ENCODE results near the gene LCLAT1. TPM values are rescaled to one million over a fixed set of nuclear protein-coding genes. Genes with fewer than 3 reads are reported as not detected.

Gene LCLAT1
- total and polyA plus RNA-seq, 4 donors = 2.4 to 14.6 (median 10.7) TPM

- 76% methylated on average over 5 of the region's 5 CpGs for WGBS
- no peaks in the 10 kb centered on the region for H3K36me3 ChIP-seq (ENCODE audit: control insufficient read depth in 4 of 4, insufficient read depth in 3 of 4, low read depth in 1 of 4, low read length in 3 of 4)
- no peak for DNase-seq (ENCODE audit: low spot score)
- TF ChIP-seq GABPA (IDR thresholded peaks at IDR 0.05 in 1 of 2, conservative IDR thresholded peaks at IDR 0.05 in 1 of 2) = no peak
- TF ChIP-seq FOXA2 (IDR thresholded peaks at IDR 0.05) = no peak
- TF ChIP-seq, protein P1, sequence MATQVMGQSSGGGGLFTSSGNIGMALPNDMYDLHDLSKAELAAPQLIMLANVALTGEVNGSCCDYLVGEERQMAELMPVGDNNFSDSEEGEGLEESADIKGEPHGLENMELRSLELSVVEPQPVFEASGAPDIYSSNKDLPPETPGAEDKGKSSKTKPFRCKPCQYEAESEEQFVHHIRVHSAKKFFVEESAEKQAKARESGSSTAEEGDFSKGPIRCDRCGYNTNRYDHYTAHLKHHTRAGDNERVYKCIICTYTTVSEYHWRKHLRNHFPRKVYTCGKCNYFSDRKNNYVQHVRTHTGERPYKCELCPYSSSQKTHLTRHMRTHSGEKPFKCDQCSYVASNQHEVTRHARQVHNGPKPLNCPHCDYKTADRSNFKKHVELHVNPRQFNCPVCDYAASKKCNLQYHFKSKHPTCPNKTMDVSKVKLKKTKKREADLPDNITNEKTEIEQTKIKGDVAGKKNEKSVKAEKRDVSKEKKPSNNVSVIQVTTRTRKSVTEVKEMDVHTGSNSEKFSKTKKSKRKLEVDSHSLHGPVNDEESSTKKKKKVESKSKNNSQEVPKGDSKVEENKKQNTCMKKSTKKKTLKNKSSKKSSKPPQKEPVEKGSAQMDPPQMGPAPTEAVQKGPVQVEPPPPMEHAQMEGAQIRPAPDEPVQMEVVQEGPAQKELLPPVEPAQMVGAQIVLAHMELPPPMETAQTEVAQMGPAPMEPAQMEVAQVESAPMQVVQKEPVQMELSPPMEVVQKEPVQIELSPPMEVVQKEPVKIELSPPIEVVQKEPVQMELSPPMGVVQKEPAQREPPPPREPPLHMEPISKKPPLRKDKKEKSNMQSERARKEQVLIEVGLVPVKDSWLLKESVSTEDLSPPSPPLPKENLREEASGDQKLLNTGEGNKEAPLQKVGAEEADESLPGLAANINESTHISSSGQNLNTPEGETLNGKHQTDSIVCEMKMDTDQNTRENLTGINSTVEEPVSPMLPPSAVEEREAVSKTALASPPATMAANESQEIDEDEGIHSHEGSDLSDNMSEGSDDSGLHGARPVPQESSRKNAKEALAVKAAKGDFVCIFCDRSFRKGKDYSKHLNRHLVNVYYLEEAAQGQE (IDR thresholded peaks at IDR 0.05) = no peak
- no peak for TF ChIP-seq YY1 (IDR thresholded peaks at IDR 0.05)
- TF ChIP-seq RXRA (IDR thresholded peaks at IDR 0.05) = no peak
- TF ChIP-seq HNF4A (conservative IDR thresholded peaks at IDR 0.05) = no peak
- no peak for TF ChIP-seq RAD21 (IDR thresholded peaks at IDR 0.05)
- TF ChIP-seq HNF4G (IDR thresholded peaks at IDR 0.05) = no peak
- TF ChIP-seq JUND (IDR thresholded peaks at IDR 0.05) = no peak
- no peak for TF ChIP-seq TAF1 (conservative IDR thresholded peaks at IDR 0.05)
- H3K4me3 ChIP-seq (ENCODE audit: low read depth in 1 of 3, low read length in 3 of 3) = no peak overlapping the region
- no peaks in the 10 kb centered on the region for H3K9me3 ChIP-seq (ENCODE audit: control insufficient read depth in 4 of 4, low read length in 3 of 4)
- no peaks in the 10 kb centered on the region for H3K4me1 ChIP-seq (ENCODE audit: control insufficient read depth in 4 of 4, insufficient read depth in 4 of 4, low read length in 3 of 4)
- no peaks in the 10 kb centered on the region for H3K27me3 ChIP-seq (ENCODE audit: control insufficient read depth in 4 of 4, insufficient read depth in 4 of 4, low read length in 3 of 4)
- no peak overlapping the region for H3K27ac ChIP-seq (ENCODE audit: low read depth in 1 of 2, low read length in 2 of 2)
- no peak overlapping the region for H3K9ac ChIP-seq (ENCODE audit: low read depth in 1 of 2, low read length in 2 of 2)
Observed at GRCh38 chr2:30655660-30656059, 208.6 kb downstream of the LCLAT1 start.

DNA sequence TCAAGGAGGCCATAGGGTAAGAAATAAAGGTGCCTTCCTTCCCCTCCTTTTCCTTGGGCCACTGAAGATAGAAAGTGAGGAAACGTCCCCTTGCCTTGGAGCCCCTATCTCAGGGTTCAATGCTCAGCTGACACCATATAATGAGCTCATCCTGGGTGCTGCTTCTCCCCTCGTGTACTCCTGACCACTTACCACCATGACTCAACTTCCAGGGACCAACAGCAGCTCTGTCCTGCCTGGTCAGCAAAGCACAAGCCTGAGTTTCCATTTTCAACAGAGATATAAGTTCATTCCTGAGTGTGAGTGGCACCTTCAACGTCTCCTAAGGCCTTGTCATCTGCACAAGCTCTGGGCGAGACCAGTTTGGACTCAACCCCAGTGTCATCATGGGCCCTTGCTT, 209.0 kb downstream of the LCLAT1 start:
- no peak overlapping the region for H3K4me3 ChIP-seq (ENCODE audit: low read depth in 1 of 3, low read length in 3 of 3)
- no peaks in the 10 kb centered on the region for H3K9me3 ChIP-seq (ENCODE audit: control insufficient read depth in 4 of 4, low read length in 3 of 4)
- no peaks in the 10 kb centered on the region for H3K36me3 ChIP-seq (ENCODE audit: control insufficient read depth in 4 of 4, insufficient read depth in 3 of 4, low read depth in 1 of 4, low read length in 3 of 4)
- 63% methylated on average over 4 of the region's 4 CpGs for WGBS
- H3K27ac ChIP-seq (ENCODE audit: low read depth in 1 of 2, low read length in 2 of 2) = no peak overlapping the region
- H3K9ac ChIP-seq (ENCODE audit: low read depth in 1 of 2, low read length in 2 of 2) = no peak overlapping the region
- no peaks in the 10 kb centered on the region for H3K4me1 ChIP-seq (ENCODE audit: control insufficient read depth in 4 of 4, insufficient read depth in 4 of 4, low read length in 3 of 4)
- H3K27me3 ChIP-seq (ENCODE audit: control insufficient read depth in 4 of 4, insufficient read depth in 4 of 4, low read length in 3 of 4) = no peaks in the 10 kb centered on the region
- TF ChIP-seq RAD21 (IDR thresholded peaks at IDR 0.05) (no peak), SP1 (IDR thresholded peaks at IDR 0.05) (no peak), FOXA2 (IDR thresholded peaks at IDR 0.05) (no peak), TAF1 (conservative IDR thresholded peaks at IDR 0.05) (no peak), HNF4G (IDR thresholded peaks at IDR 0.05) (no peak), NR2F2 (IDR thresholded peaks at IDR 0.05) (no peak)
- no peak for DNase-seq (ENCODE audit: low spot score)

- Histone ChIP-seq H3K9me3 (ENCODE audit: control insufficient read depth in 4 of 4, low read length in 3 of 4) (no peaks in the 10 kb centered on the region), H3K4me1 (ENCODE audit: control insufficient read depth in 4 of 4, insufficient read depth in 4 of 4, low read length in 3 of 4) (no peaks in the 10 kb centered on the region), H3K27me3 (ENCODE audit: control insufficient read depth in 4 of 4, insufficient read depth in 4 of 4, low read length in 3 of 4) (no peaks in the 10 kb centered on the region), H3K36me3 (ENCODE audit: control insufficient read depth in 4 of 4, insufficient read depth in 3 of 4, low read depth in 1 of 4, low read length in 3 of 4) (no peaks in the 10 kb centered on the region), H3K27ac (ENCODE audit: low read depth in 1 of 2, low read length in 2 of 2) (no peak overlapping the region), H3K4me3 (ENCODE audit: low read depth in 1 of 3, low read length in 3 of 3) (no peak overlapping the region), H3K9ac (ENCODE audit: low read depth in 1 of 2, low read length in 2 of 2) (no peak overlapping the region)
- TF ChIP-seq, protein P2, sequence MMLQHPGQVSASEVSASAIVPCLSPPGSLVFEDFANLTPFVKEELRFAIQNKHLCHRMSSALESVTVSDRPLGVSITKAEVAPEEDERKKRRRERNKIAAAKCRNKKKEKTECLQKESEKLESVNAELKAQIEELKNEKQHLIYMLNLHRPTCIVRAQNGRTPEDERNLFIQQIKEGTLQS (IDR thresholded peaks at IDR 0.05) = no peak
- TF ChIP-seq NR2F2 (IDR thresholded peaks at IDR 0.05) (no peak), HNF4A (conservative IDR thresholded peaks at IDR 0.05) (no peak), FOXA2 (IDR thresholded peaks at IDR 0.05) (no peak), FOXA1 (IDR thresholded peaks at IDR 0.05) (no peak), YY1 (IDR thresholded peaks at IDR 0.05) (no peak), RXRA (IDR thresholded peaks at IDR 0.05) (no peak), SP1 (IDR thresholded peaks at IDR 0.05) (no peak), RAD21 (IDR thresholded peaks at IDR 0.05) (no peak), HNF4G (IDR thresholded peaks at IDR 0.05) (no peak)
- TF ChIP-seq, protein P3, sequence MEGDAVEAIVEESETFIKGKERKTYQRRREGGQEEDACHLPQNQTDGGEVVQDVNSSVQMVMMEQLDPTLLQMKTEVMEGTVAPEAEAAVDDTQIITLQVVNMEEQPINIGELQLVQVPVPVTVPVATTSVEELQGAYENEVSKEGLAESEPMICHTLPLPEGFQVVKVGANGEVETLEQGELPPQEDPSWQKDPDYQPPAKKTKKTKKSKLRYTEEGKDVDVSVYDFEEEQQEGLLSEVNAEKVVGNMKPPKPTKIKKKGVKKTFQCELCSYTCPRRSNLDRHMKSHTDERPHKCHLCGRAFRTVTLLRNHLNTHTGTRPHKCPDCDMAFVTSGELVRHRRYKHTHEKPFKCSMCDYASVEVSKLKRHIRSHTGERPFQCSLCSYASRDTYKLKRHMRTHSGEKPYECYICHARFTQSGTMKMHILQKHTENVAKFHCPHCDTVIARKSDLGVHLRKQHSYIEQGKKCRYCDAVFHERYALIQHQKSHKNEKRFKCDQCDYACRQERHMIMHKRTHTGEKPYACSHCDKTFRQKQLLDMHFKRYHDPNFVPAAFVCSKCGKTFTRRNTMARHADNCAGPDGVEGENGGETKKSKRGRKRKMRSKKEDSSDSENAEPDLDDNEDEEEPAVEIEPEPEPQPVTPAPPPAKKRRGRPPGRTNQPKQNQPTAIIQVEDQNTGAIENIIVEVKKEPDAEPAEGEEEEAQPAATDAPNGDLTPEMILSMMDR (IDR thresholded peaks at IDR 0.05; ENCODE audit: low read depth, low read length, missing input control) = no peak
- TF ChIP-seq, protein P4, sequence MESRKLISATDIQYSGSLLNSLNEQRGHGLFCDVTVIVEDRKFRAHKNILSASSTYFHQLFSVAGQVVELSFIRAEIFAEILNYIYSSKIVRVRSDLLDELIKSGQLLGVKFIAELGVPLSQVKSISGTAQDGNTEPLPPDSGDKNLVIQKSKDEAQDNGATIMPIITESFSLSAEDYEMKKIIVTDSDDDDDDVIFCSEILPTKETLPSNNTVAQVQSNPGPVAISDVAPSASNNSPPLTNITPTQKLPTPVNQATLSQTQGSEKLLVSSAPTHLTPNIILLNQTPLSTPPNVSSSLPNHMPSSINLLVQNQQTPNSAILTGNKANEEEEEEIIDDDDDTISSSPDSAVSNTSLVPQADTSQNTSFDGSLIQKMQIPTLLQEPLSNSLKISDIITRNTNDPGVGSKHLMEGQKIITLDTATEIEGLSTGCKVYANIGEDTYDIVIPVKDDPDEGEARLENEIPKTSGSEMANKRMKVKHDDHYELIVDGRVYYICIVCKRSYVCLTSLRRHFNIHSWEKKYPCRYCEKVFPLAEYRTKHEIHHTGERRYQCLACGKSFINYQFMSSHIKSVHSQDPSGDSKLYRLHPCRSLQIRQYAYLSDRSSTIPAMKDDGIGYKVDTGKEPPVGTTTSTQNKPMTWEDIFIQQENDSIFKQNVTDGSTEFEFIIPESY (IDR thresholded peaks at IDR 0.05) = no peak
- DNase-seq (ENCODE audit: low spot score) = peak; percentile 22
- 76% methylated on average over 5 of the region's 5 CpGs for WGBS
Observed at GRCh38 chr2:30661173-30662107, 214.4 kb downstream of the LCLAT1 start.
